CD4-positive, alpha-beta T cell treated with Interleukin-15 for 4 hours (primary cell): ENCODE data around the gene NSUN7.

Experiments
- DNase-seq: peaks from one replicate; pipeline ENCODE4 v3.0.0-alpha.2; 2020; ENCODE audit warnings: low spot score

Gene NSUN7

GRCh38 chr4:40846532-40846931, 96.8 kb downstream of the NSUN7 start:
- DNase-seq = no peak

- no peak for DNase-seq
These were observed 98.5 kb downstream of the NSUN7 start for GRCh38 chr4:40848251-40848650.

- no peak for DNase-seq
These were observed 99.2 kb downstream of the NSUN7 start for GRCh38 chr4:40848940-40849339.

- no peak for DNase-seq
These were observed 100.7 kb downstream of the NSUN7 start for GRCh38 chr4:40850496-40850895.

- DNase-seq = no peak
These were observed 106.6 kb downstream of the NSUN7 start for GRCh38 chr4:40856277-40856839.

- peak; percentile 10 for DNase-seq
These were observed 107.1 kb downstream of the NSUN7 start for GRCh38 chr4:40856840-40857362.

GRCh38 chr4:40857956-40858355, 108.2 kb downstream of the NSUN7 start:
- DNase-seq = no peak

- DNase-seq = no peak
These were observed 109.2 kb downstream of the NSUN7 start for GRCh38 chr4:40858962-40859361.
